Vagina (tissue), 2 donors: Measurements from ENCODE around the gene BTNL8. TPM values are rescaled to one million over a fixed set of nuclear protein-coding genes. Genes with fewer than 3 reads are reported as not detected.
A peak's percentile ranks its signal among the peaks of the same experiment; 100 is the strongest.

Experiments
- DNase-seq, 2 donors: peaks; one replicate each; pipeline ENCODE4 v3.0.0-alpha.2; 2017; ENCODE audit errors: extremely low spot score in 2 of 2
- H3K27ac ChIP-seq: fragments of 200-600 bp; sonication (generic); one replicate; pipeline ENCODE4 v1.5.1; 2019
- H3K27me3 ChIP-seq: fragments of 200-600 bp; sonication (generic); one replicate; pipeline ENCODE4 v1.5.1; 2019
- H3K36me3 ChIP-seq, 2 donors: fragments of 200-600 bp; sonication (generic); one replicate each; pipeline ENCODE4 v1.5.1; 2017 to 2019
- H3K4me1 ChIP-seq: fragments of 200-600 bp; sonication (generic); one replicate; pipeline ENCODE4 v1.5.1; 2019
- H3K4me3 ChIP-seq, 2 donors: fragments of 200-600 bp; sonication (generic); 1 replicate in 1 of 2; 2 replicates in 1 of 2; pipeline ENCODE4 v1.5.1; 2016 to 2019
- H3K9me3 ChIP-seq: fragments of 200-600 bp; sonication (generic); one replicate; pipeline ENCODE4 v1.5.1; 2019
- POLR2A ChIP-seq, 2 donors: fragments of 450-650 bp; IDR thresholded peaks; one replicate each; pipeline ENCODE4 v1.6.1; 2017; ENCODE audit warnings: antibody characterized with exemption in 2 of 2, mild to moderate bottlenecking in 2 of 2, moderate library complexity in 2 of 2
- POLR2AphosphoS5 ChIP-seq, 2 donors: sonication (generic); formaldehyde crosslinking; IDR thresholded peaks; one replicate each; pipeline ENCODE4 v1.9.0; 2017; ENCODE audit warnings: antibody characterized with exemption in 2 of 2, mild to moderate bottlenecking in 2 of 2, low read depth in 1 of 2; ENCODE audit not compliant: insufficient read depth in 1 of 2
- intact Hi-C: fragments of 100-400 bp; cut with DNase I; formaldehyde crosslinking; loops from one replicate; pipeline ENCODE4 v1.15.1; 2023
- total RNA-seq: library from RNA; depleted of rRNA; stranded (reverse); fragments of >200 nt; gene quantifications from one replicate; pipeline ENCODE4 v1.2.3, GENCODE V29; 2016
- TF ChIP-seq, protein P1 (sequence below), 3 experiments: fragments of 450-650 bp in 2 of 3; fragments of 200-600 bp in 1 of 3; sonication (generic) in 1 of 3; IDR thresholded peaks; one replicate each; pipeline ENCODE4 v1.5.1; 2017 to 2019; ENCODE audit warnings: antibody characterized with exemption in 3 of 3, mild to moderate bottlenecking in 2 of 3, moderate library complexity in 2 of 3

Gene BTNL8
- total RNA-seq, 1 donor from 2014 or later = not detected

DNA sequence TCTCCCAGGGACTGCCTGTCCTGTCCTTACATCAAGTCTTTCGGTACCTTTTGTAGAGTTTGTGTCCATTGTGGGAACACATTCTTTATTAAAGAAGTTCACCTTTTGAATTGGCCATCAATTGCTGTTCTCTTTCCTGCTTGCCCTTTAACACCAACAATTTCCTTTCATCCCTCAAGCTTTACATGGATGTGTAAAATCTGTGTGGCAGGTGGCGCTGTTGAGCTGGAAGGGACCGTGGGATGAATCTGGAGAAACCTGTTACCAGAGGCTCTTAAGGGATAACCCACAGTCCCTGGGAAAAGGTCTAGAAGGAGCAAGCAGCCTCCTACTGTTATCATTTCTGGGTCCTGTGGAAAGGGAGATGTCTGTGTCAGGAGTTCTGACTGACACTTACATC, 30.0 kb upstream of the BTNL8 start:
- Histone ChIP-seq H3K27me3 (no peaks in the 10 kb centered on the region), H3K9me3 (no peaks in the 10 kb centered on the region), H3K27ac (no peak overlapping the region), H3K4me1 (peaks cover 7% of the 10 kb centered on the region), H3K36me3 (no peaks in the 10 kb centered on the region), H3K4me3 (no peak overlapping the region)
- DNase-seq = no peak
- TF ChIP-seq, protein P1, sequence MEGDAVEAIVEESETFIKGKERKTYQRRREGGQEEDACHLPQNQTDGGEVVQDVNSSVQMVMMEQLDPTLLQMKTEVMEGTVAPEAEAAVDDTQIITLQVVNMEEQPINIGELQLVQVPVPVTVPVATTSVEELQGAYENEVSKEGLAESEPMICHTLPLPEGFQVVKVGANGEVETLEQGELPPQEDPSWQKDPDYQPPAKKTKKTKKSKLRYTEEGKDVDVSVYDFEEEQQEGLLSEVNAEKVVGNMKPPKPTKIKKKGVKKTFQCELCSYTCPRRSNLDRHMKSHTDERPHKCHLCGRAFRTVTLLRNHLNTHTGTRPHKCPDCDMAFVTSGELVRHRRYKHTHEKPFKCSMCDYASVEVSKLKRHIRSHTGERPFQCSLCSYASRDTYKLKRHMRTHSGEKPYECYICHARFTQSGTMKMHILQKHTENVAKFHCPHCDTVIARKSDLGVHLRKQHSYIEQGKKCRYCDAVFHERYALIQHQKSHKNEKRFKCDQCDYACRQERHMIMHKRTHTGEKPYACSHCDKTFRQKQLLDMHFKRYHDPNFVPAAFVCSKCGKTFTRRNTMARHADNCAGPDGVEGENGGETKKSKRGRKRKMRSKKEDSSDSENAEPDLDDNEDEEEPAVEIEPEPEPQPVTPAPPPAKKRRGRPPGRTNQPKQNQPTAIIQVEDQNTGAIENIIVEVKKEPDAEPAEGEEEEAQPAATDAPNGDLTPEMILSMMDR (IDR thresholded peaks at IDR 0.05) = peak in 2 of 3 experiments; percentile 69 to 81
- TF ChIP-seq POLR2A (IDR thresholded peaks at IDR 0.05) = no peak
- peak in 1 of 2 donors; percentile 72 for TF ChIP-seq POLR2AphosphoS5 (IDR thresholded peaks at IDR 0.05; ENCODE audit: insufficient read depth in 1 of 2, low read depth in 1 of 2)
- intact Hi-C loops = loop anchor here (10.0 kb wide), 1 partner anchor 316 kb away; no protein-coding TSS in a partner anchor

- TF ChIP-seq POLR2A (IDR thresholded peaks at IDR 0.05) = no peak
- TF ChIP-seq, protein P1 (IDR thresholded peaks at IDR 0.05) = no peak
- TF ChIP-seq POLR2AphosphoS5 (IDR thresholded peaks at IDR 0.05; ENCODE audit: insufficient read depth in 1 of 2, low read depth in 1 of 2) = peak in 1 of 2 donors; percentile 72
- Histone ChIP-seq H3K36me3 (no peaks in the 10 kb centered on the region), H3K27me3 (no peaks in the 10 kb centered on the region), H3K27ac (peak overlapping the region; percentile 47), H3K4me1 (peaks cover 7% of the 10 kb centered on the region), H3K4me3 (no peak overlapping the region), H3K9me3 (no peaks in the 10 kb centered on the region)
- intact Hi-C loops = loop anchor here (10.0 kb wide), 1 partner anchor 315 kb away; no protein-coding TSS in a partner anchor
- no peak for DNase-seq
Observed at GRCh38 chr5:180869587-180869986, 29.4 kb upstream of the BTNL8 start.

DNA sequence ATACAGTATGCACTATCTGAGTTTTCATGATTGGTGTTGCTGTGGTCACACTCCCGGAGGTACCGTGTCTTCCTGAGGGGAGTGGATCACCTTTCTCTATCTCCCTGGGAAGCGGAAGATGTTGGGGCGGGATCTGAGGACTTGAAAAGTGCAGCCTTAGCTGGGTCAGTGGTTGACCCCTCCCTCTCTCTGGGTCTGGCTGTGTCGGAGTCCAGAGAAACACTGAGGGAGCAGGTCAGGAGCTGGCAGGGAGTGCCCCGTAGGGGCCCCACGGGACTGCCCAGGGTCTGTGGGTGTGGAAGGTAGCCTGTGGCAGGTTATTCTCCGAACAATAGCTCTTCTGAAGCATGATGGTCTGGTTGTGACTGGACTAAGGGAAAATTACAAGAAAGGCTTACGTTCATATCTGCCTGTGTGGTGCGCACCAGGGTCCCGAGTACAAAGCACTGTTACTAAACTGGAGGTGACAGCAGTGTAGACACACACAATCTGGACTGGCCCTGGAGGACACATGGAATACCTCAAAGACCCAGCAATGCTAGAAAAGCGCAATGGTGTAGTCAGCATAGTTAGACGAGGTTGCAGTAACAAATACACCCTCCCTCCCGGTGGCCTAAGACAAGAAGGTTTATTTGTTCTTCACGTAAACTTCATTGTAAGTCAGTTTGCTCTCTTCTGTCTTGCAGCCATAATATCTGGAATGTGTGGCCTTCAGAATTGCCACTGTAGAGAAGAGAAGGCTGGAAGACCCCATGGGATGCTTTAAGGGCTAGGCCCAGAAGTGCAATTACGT, 28.5 kb upstream of the BTNL8 start:
- Histone ChIP-seq H3K9me3 (no peaks in the 10 kb centered on the region), H3K4me1 (peaks cover 7% of the 10 kb centered on the region), H3K4me3 (no peak overlapping the region), H3K36me3 (no peaks in the 10 kb centered on the region), H3K27ac (peak overlapping the region; percentile 47), H3K27me3 (no peaks in the 10 kb centered on the region)
- no peak for DNase-seq
- TF ChIP-seq, protein P1 (IDR thresholded peaks at IDR 0.05) = no peak
- no peak for TF ChIP-seq POLR2A (IDR thresholded peaks at IDR 0.05)
- no peak for TF ChIP-seq POLR2AphosphoS5 (IDR thresholded peaks at IDR 0.05; ENCODE audit: insufficient read depth in 1 of 2, low read depth in 1 of 2)
- intact Hi-C loops = no loop called here

GRCh38 chr5:180872419-180872818, 26.5 kb upstream of the BTNL8 start:
- no peak for DNase-seq
- no peak overlapping the region for H3K27ac ChIP-seq
- H3K9me3 ChIP-seq = no peaks in the 10 kb centered on the region
- H3K27me3 ChIP-seq = no peaks in the 10 kb centered on the region
- TF ChIP-seq POLR2A (IDR thresholded peaks at IDR 0.05) (no peak), POLR2AphosphoS5 (IDR thresholded peaks at IDR 0.05; ENCODE audit: insufficient read depth in 1 of 2, low read depth in 1 of 2) (no peak)
- TF ChIP-seq, protein P1 (IDR thresholded peaks at IDR 0.05) = no peak
- peaks cover 7% of the 10 kb centered on the region for H3K4me1 ChIP-seq
- H3K4me3 ChIP-seq = no peak overlapping the region
- intact Hi-C loops = no loop called here
- H3K36me3 ChIP-seq = no peaks in the 10 kb centered on the region
